ENCODE data around the gene BACH2.

Gene BACH2

DNA sequence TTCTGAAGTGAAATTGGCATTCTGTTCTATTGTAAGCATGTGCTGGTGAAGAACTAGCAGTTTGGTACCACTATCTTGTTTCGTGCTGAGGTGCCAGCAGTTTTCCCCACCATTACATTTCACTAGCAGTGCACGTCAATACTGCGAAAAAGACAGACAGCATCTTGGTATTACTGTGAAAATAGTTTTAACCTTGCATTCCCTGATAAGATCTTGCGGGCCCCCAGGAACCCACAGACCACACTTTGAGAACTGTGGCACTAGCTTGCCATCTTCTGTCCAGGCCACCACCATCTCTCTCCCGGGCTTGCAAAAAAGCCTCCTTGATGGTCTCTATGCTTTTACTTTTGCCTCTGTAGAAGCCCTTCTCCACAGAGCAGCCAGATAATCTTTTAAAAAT, 185.7 kb downstream of the BACH2 start:
- no peak for DNase-seq
- intact Hi-C loops (cut with DNase I): no loop called here

DNA sequence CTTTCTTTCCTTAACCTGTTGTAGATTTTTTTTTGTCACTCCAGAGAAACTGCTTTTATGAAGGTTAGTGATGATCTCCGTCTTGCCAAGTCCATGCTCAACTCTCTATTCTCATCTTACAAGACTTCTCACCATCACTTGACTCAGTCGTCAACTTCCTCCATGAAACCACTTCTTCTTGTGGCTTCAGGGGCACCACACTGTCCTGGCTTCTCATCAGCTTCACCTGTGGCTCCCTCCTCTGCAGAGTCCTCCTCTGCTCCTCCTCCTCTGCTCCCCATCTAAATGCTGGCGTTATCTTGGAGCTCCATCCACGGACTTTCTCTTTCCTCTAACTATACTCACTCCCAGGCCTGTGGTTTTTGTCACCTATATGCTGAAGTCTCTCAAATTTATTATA, 187.5 kb downstream of the BACH2 start:
- intact Hi-C loops (cut with DNase I): loop anchor here (10.0 kb wide), 1 partner anchor 116 kb away; no protein-coding TSS in a partner anchor
- no peak for DNase-seq

DNA sequence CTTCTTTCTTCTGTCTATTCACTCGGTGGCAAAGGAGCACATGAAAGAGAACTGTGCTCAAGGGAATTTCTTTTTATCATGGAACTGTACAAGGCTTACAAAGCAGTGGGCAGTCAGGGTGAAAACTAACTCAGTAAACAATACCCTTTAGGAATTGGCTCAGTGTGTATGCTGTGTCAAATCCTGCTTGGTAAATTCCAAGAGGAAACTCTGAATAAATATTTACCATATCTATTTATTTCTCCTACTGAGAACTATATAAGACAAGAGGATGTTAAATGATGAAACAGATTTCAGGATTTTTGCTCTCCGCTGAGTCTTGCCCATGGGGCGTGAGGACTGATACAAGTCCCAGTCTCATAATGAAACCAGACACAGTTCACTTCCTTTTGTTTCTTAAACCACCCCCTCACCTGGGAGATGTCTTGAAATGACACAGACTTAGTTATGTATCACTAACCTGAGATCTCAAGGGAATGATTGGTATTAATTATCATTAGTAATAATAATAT, 188.8 kb downstream of the BACH2 start:
- intact Hi-C loops (cut with DNase I): loop anchor here (10.0 kb wide), 1 partner anchor 117 kb away; no protein-coding TSS in a partner anchor
- DNase-seq: no peak

DNA sequence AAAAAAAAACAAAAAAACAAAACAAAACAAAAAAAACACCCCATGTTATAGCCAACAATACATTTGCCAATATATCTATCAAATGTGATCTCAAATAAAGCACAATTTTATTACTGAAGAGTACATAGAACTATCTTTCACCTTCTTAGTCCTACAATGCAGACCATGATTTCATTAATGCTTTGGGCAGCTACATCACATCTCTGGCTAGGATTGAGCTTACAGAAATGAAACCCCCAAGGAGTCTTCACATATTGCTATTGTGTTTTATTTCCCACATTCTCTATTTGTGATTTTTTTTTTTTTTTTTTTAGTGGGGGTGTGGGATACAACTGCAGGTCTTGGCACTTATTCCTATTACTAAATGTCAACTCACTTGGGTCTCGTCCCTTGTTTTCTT, 189.3 kb downstream of the BACH2 start:
- no peak for DNase-seq
- intact Hi-C loops (cut with DNase I): loop anchor here (10.0 kb wide), 1 partner anchor 117 kb away; no protein-coding TSS in a partner anchor

DNA sequence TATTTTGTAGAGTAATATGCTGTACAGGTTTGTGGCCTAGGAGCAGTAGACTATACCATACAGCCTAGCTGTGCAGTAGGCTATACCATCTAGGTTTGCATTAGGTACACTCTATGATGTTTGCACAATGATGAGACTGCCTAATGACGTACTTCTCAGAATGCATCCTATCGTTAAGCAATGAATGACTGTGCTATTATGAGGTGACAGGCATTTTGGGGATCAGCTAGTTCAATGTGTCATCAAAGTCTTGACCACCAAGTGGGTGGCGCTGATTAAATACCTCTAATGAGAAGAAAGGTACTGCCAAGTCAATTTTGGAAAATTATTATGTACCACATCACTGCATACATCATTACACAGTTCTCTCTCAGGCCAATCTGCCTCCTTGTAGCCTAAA, 190.2 kb downstream of the BACH2 start:
- intact Hi-C loops (cut with DNase I): loop anchor here (10.0 kb wide), 1 partner anchor 118 kb away; no protein-coding TSS in a partner anchor
- no peak for DNase-seq

DNA sequence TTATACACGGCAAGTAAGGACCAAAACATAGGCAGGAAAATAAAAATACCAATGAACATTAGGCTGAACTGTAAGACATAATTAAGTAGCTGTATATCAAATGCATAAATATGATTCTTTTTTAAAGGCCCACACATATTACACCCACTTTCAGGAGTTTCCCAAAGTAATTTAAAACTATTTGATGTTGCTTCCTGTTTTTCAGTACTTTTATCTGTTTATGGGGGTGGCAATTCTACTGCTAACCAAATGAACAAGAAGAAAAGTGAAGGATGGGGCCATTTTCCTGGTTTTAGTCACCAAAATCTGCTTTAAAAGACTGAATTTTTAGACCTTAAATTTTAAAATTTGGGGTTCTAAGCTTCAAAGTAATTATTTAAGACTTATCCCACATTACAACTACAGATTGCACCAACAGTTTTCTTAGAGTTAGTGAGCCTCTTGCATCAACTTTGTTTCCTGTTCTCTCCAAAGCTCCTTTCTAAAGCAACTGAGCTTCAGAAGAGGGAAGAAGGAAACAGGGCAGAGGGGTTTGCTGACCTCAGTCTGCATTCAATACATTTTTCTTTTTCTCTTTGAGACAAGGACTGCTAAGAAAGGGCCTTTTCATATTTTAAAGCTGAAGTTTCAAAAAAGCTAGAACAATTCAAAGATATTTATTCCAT, 191.0 kb downstream of the BACH2 start:
- intact Hi-C loops (cut with DNase I): loop anchor here (10.0 kb wide), 1 partner anchor 119 kb away; no protein-coding TSS in a partner anchor
- DNase-seq: no peak

DNA sequence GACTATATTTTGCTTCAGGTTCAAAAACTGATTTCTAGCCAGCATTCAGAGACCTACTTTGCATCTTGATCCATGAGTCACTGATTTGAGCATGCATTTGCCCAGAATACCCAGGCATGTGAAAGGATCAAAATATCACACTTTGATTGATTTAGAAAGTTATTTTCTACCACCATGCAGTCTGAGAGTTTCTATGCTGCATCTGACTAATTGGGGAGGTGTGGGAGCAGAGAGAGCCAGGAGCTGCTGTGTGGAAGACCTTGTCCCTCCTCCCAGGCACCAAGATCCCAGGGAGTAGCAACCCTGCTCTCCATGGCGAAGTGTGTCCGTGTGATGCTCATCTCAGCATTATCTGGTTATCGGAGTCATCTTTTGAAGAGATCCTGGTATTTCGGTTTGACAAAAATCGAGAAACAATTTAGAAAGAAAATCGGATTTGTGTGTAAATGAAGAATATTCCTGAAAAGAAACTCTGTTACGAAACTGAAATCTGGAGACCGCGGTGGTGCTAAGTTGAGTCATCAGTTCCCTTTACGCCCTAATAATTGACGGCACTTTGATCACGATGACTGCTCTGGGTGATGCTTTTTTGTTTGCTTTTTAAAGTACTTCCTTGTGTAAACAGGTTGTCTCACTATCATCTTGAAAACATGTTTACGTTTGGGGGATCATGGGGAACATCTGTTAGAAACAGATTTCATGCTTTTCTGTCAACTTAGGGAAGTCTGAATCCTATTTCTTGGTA, 193.4 kb downstream of the BACH2 start:
- intact Hi-C loops (cut with DNase I): loop anchor here (10.0 kb wide), 1 partner anchor 122 kb away; no protein-coding TSS in a partner anchor

DNA sequence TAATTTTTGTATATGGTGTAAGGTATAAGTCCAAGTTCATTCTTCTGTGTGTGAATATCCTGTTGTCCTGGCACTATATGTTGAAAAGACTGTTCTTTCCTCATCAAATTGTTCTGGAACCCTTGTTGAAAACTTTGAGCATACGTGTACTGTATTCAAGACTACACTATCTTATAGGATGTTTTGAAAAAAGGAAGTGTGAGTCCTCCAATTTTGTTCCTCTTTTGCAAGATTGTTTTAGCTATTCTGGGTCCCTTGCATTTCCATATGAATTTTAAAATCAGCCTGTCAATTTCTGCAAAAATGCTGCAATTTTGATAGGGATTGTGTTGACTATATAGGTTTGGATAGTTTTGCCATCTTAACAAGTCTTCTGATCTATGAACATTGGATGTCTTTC, 195.2 kb downstream of the BACH2 start:
- DNase-seq: no peak
- intact Hi-C loops (cut with DNase I): loop anchor here (10.0 kb wide), 1 partner anchor 123 kb away; no protein-coding TSS in a partner anchor

More for the DNA sequence above, 193.4 kb downstream of the BACH2 start:
- no peak for DNase-seq

DNA sequence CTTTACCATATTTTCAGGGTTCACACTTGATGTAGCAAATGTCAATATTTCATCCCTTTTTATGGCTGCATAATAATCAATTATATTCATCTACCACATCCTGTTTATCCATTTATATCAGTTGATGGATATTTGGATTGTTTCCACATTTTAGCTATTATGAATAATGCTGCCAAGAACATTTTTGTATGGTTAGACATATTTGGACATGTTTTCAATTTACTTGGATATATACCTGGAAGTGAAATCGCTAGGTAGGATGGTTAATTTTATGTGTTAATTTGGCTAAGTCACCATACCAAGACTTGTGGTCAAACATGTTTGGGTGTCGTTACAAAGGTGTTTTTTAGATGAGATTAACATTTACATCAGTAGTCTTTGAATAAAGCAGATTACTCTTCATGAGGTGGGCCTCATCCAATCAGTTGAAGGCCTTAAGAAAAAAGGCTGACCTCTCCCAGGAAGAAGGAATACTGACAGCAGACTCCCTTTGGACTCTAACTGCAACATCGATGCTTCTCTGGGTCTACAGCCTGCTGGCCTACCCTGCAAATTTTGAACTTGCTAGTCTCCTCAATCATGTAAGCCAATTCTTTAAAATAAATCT, 196.5 kb downstream of the BACH2 start:
- DNase-seq: no peak
- intact Hi-C loops (cut with DNase I): loop anchor here (10.0 kb wide), 1 partner anchor 125 kb away; no protein-coding TSS in a partner anchor

DNA sequence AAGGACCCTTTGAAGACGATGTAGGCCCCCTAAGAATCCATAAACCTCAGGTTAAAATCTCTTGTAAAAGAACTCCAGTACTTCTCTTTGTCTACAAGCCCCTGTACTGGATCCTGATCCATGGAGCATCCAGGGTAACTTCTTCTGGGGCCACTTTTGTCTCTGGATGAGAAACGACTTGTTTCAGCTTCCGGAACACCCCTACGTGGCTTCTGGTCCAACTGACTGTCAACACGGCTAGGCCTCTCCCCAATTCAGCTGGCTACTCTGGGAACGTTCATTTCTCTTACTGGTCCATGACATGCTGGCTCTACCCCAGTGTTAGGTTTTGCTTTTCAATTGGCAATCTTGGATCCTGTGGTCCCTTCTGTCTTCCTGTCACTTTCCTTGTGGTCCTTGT, 198.0 kb downstream of the BACH2 start:
- no peak for DNase-seq
- intact Hi-C loops (cut with DNase I): loop anchor here (5.0 kb wide), 2 partner anchors 199 to 294 kb away; partner anchors contain the start of gene BACH2

DNA sequence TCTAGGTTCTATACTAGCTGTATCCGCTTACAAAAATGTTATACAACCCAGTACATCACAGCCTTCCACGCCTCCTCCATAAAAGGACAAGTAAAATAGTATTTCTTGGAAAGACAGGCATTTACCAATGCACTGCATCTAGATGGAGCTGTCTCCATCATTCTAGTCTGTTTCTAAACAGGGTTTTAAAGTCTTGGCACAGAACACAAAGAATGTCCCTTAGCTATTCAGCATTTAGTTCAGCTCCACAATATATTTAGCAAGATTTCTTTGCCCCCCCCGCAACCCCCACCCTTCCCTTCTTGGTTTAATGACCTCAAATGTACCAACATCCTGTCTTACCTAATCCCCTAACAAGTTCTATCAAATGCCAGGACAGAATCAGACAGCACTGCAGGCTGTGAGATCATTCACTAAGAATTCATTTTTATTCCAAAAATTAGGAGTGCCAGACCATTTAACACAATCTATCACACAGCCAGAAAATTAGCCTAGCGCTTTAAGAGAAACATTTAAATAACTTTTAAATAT, 198.6 kb downstream of the BACH2 start:
- DNase-seq: no peak
- intact Hi-C loops (cut with DNase I): loop anchor here (5.0 kb wide), 2 partner anchors 199 to 294 kb away; partner anchors contain the start of gene BACH2

DNA sequence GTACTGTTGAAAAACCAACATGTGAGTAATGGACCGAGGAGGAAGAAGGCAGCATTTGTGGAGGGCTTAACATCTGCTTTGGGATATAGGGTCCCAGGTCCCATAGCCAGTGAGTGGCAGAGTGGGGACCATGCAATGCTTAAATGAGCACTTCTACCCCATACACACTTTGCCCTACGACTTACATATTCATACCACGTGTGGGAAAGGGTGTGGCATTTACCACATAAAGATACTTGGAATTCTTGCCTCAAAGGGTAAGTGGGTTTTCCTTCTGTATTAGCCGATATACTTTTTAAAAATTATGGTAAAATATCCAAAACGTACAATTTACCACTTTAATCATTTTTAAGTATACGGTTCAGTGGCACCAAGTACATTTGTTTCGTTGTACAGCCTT, 199.3 kb downstream of the BACH2 start:
- DNase-seq: no peak
- intact Hi-C loops (cut with DNase I): loop anchor here (5.0 kb wide), 2 partner anchors 200 to 295 kb away; partner anchors contain the start of gene BACH2

DNA sequence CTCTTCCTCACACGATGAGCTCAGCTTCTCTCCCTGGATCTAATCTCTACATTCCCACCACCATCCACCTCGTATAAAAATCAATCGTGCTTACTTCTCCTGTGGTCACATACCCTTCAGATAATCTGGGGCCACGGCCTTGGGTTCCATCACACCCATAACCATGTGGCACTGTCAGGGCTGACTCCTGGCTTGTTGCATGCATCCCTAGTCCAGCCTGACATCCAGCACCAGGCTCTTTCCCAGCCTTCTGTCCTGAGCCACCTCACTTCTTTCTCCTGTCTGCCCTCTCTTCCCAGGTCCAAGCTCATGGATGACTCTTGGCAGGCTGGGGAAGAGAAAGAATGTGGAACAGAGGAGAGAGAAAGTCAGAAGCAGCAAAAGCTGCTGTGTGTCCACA, 199.8 kb downstream of the BACH2 start:
- intact Hi-C loops (cut with DNase I): loop anchor here (5.0 kb wide), 2 partner anchors 200 to 295 kb away; partner anchors contain the start of gene BACH2
- no peak for DNase-seq

DNA sequence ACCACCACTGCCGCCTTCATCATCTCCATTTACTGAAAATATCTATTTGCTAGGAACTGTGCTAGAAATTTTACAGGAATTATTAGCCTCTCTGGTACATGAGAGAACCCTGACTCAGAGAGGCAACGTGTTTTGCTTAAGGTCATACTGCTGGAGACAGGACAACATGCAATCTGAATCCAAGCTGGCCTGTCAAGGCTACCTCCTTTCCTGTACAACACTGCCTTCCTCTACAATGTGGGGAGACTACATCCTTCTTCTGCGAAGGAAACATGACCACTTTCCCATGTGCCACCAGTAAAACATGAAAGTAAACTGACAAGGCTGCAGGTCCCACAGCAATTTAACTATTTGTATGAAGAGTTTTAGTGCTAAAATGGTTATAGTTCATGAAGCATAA, 200.9 kb downstream of the BACH2 start:
- no peak for DNase-seq
- intact Hi-C loops (cut with DNase I): loop anchor here (5.0 kb wide), 2 partner anchors 202 to 297 kb away; partner anchors contain the start of gene BACH2

DNA sequence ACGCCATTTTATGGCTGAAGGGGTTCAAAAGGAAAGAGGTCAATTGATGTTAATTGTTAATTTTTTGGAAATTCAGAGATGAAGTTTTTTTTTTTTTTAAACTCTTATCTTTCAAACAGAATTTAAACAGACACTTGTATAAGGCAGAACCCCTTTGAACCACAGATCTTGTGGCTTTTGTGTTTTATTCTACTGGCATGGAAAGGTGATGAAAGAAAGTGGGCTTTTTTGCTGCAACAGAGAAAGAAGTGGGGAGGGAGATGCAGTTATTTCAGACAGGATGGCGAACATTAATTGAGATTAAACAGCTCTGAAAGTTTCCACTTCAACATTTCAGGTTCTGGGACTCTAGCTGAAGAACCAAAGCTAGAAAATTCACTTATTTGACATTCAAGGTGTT, 201.5 kb downstream of the BACH2 start:
- intact Hi-C loops (cut with DNase I): loop anchor here (5.0 kb wide), 2 partner anchors 202 to 297 kb away; partner anchors contain the start of gene BACH2
- no peak for DNase-seq

DNA sequence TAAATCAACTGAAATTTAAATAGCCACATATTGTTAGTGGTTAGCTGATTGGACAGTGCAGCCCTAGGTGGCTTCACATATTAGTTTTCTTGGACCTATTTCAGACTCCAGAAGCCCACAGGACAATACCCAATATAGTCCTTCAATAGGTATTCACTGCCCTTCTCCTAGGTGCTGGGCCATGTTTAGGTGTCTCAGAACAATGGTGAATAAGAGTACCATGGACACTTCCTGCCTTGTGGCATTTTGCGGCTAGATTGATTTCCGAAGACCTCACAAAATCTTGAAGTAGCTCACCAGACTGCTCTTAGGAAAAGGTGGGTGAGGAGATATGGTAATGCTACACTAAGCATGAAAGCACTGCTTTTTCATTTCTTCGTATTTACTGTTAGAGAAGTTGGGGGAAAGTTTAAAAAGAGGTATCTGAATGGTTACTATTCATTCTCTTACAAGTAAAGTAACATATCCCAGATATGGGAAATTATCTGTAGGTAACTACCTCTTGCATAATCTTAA, 203.0 kb downstream of the BACH2 start:
- intact Hi-C loops (cut with DNase I): no loop called here
- DNase-seq: no peak

DNA sequence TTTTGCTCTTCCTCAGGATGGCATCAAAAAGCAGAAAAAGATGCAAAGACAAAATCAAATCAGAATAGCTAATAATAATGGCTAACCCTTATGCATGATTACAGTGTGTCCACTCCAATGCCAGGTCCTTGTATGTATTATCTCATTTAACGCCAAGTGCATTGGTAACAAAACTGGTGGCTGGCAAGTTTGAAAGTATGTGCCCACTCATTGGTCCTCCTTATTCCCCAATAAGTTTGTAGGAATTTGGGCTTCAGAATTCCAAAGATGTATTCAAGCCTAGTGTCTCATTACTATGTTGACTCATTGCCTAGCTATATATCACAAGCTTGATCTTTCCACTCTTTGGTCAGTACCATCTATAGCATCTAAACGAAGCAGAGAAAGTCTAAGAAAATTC, 205.8 kb downstream of the BACH2 start:
- intact Hi-C loops (cut with DNase I): no loop called here
- no peak for DNase-seq

DNA sequence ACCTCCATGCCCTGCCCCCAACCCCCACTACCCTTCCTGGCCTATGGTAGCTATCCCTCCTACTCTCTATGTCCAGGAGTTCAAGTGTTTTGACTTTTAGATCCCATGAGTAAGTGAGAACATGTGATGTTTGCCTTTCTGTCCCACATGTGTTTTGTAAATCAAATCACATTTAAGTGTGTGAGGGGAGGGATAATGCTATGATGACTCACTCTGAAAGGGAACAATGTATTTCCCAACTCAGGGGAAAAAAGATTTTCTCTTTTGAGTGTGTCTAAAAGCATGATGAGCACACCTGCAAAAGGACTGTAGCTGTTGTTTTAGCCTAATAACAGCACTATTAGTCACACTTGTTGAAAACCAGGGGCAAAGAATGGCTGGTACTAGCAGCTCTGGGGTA, 208.6 kb downstream of the BACH2 start:
- intact Hi-C loops (cut with DNase I): no loop called here
- no peak for DNase-seq

DNA sequence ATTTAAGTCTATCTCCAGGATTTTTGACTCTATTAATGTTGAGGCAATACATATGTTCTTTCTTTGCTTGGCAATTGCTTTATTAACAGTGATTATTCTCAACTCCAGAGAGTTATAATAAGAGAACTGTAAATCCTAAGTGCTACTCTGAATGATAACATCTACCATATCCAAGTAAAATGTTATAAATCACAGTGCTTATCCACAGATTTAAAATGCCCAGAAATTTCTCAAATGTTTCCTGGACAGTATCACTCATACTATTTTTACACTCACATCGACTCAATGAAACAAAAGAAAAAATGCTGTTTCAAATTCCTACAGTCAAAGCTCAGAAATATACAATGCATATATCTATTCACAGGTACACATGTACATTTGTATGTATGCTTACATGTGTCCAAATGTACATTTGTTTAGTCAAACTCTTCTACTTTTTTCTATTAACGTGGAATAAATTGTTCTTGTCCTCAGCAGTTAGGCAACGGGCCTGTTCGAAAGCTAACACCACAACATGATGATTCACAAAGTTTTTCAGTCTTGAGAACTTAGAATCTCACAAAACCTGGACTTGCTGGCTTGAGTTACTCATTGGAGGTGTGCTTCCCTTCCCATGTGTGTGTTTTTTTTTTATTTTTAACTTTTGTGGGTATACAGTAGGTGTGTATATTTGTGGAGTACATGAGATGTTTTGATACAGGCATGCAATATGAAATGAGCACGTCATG, 209.4 kb downstream of the BACH2 start:
- DNase-seq: no peak
- intact Hi-C loops (cut with DNase I): no loop called here
